HG03095 (cell line): ENCODE measurements around the gene MRI1.
"Not testable (repeated sequence)": the region's sequence is repeated elsewhere in the genome, so short reads cannot be mapped to it uniquely, and the experiment has no call there.

Source experiments
- ATAC-seq: cut with Tn5 transposase; IDR thresholded peaks from one replicate; pipeline ENCODE4 v1.9.1; 2021; ENCODE audit warnings: moderate library complexity; ENCODE audit not compliant: unreplicated experiment

Gene MRI1

DNA sequence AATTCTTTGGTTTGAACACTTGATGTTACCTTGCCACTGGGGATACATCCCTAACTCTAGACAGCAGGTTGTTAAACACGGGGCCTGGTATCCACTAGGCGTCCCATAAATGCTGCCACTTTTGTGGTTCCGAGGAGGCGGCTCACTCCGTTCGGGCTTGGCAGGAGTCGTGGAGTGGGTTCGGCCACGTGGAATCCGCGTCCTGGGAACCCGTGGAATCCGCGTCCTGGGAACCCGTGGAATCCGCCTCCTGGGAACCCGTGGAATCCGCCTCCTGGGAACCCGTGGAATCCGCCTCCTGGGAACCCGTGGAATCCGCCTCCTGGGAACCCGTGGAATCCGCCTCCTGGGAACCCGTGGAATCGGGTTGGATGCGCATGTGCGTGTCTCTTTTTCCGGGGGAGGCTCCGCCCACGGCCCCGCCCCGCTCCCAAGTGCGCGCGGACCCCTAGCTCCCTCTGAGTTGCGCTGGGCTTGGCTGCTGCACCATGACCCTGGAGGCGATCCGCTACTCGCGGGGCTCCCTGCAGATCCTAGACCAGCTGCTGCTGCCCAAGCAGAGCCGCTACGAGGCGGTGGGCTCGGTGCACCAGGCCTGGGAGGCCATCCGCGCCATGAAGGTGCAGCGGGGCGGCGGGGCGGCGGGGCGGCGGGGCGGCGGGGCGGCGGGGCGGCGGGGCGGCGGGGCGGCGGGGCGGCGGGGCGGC is at the start of gene MRI1:
TSS of gene MRI1 (plus strand) at position 422 of the 707 bp plus-strand sequence. CDS start at position 489, 67 bp downstream.
- no peak for ATAC-seq

DNA sequence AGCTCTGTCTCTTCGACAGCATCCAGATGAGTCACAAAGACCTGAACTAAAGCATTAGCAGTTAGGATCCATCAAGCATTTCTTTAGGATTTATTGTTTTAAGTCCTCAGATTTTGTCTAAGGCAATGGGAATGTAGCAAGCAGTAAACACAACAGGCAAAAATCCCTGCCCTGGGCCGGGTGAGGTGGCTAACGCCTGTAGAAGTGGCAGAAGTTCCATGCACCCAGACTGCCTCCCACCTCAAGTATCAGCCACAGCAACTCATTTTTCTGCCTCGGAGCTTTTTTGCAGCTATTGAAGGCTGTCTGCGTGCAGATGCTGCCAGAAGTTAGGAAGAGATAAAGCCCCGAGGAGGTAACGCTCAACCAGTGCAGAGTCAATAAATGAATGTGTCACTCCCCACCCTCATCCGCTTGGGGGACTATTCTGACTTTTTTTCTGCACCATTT is 47.1 kb upstream of the MRI1 start:
- no peak for ATAC-seq

DNA sequence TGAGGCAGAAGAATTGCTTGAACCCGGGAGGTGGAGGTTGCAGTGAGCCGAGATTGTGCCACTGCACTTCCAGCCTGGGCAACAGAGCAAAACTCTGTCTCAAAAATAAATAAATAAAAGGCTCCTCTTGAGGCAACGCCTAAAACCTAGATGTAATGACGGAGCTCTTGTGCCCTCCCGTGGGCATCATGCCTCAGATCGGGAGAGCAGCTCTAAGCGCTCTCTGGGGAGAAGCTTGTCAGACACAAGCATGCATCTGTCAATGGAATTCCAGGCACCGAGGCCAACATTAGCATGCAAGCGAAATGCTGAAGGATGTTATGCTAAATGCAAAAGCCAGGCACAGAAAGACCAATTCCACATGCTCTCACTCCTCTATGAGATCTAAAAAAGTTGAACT is 45.6 kb upstream of the MRI1 start:
- ATAC-seq, result no peak

DNA sequence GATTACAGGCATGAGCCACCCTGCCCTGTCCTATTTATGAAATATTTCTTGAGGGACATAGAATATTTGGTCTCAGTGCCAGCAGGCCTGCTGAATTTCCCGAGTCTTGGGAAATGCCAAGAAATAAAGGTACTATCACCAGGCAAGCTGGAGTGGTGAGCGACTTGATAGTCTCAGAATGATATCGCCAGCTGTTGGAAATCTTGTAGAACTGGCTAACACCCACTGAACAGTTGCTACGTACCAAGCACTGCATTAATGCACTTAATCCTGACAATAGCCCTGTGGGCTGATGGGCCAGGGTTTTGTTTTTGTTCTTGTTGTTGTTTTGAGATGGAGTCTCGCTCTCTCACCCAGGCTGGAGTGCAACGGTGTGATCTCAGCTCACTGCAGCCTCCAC is 42.2 kb upstream of the MRI1 start:
- ATAC-seq, result no peak

DNA sequence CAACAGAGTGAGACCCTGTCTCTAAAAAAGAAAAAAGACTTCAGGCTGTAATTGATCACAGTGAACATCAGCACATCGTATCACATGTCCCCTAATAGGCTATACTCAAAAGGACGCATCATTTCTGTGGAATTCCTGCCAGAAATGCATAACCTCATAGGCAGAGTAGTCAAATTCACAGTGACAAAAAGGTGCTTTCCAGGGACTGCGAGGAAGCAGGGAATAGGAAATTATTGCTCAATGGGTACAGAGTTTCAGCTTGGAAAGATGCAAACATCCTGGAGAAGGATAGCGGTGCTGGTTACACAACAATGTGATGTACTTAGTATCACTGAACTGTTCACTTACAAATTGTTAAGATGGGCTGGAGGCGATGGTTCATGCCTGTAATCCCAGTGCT is 41.1 kb upstream of the MRI1 start:
- ATAC-seq, result no peak

DNA sequence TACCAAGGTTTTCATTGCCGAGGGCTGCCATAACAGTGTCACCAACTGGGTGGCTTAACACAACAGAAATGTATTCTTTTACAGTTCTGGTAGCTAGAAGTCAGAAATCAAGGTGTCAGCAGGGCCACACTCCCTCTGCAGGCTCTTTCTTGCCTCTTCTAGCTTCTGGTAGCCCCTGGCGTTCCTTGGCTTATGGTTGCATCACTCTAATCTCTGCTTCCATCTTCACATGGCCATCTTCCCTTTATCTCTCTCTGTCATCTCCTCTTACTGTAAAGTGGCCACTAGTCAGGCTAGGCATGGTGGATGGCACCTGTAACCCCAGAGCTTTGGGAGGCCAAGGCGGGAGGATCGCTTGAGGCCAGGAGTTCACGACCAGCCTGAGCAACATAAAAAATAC is 38.0 kb upstream of the MRI1 start:
- ATAC-seq, result no peak

DNA sequence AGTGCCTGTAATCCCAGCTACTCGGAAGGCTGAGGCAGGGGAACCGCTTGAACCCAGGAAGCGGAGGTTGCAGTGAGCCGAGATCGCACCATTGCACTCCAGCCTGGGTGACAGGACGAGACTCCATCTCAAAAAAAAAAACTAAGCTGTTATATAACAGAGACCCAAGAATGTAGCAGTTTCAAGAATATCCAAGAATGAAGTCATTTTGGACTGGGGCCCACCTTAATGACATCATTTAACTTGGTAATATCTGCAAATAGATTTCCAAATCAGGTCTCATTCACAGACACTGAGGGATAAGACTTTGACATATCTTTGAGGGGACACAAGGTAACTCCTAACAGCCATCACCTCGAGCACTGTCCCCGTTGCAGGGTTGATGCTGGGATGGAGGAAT is 36.5 kb upstream of the MRI1 start:
- no peak for ATAC-seq

DNA sequence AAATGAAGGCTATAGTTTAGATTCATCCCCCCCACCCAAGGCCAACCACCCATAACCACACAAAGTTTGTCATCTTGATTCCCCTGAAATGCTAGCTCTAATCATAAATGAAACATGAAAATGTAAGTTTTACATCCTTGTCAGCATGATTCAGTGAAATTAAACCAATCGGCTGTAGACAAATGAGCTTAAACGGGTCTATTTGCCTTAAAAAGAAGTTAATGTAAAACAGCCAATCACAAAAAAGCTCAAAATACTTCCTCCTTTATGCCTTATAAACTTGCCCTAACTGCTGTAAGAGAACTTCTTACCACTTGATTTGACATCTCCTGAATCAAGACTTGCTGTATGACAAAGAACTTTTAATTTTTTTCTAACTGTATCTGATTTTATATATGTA is 34.5 kb upstream of the MRI1 start:
- no peak for ATAC-seq

DNA sequence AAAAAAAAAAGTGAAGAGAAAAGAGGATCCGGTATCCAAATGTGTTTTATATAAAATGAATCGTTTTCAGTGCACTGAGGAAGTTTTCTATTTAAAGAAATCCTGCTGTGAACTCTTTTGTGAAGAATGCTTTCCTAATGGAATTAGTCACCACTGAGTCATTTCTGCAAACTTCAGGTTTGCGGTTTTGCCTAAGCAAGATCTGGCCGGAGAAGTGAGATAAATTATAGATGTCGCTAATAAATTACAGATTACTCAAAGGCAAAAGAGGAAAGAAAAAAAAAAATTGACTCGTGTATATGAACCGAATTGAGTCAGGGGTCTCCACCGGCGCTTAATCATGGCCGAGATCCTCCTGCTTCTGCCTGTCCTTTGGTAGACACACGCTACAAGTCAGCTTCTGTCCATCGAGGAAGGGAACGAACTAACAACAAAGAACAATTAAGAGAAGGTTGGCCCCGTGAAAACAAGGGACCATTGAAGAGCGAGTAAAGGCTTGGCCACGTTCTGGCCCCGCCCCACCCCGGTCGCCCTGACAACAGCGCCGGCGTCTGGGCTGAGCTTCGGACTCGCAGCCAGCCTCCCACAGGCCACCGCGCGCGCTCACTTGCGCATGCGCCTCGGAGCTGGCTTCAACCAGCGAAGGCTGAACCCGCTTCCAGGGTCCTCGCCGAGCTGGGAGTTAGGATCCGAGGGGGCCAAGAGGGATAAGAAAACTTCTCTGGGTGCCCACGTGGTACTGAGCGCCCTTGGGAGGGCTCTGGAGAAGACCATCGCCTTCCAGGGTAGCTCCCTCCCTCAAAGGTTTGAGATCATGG is 33.0 kb upstream of the MRI1 start:
- peak; percentile 92 for ATAC-seq

DNA sequence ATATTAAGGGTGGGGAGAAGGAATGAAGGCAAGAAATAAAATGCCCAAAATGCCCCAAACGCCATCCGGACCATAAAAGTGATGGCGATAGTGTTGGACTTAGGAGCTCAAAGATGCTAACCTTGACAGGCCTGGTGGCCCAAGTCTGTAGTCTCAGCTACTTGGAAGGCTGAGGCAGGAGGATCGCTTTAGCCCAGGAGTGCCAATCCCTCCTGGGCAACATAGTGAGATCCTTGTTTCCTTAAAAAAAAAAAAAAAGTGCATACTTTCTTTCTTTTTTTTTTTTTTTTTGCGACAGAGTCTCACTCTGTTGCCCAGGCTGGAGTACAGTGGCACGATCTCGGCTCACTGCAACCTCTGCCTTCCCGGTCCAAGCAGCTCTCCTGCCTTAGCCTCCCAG is 32.0 kb upstream of the MRI1 start:
- no peak for ATAC-seq

DNA sequence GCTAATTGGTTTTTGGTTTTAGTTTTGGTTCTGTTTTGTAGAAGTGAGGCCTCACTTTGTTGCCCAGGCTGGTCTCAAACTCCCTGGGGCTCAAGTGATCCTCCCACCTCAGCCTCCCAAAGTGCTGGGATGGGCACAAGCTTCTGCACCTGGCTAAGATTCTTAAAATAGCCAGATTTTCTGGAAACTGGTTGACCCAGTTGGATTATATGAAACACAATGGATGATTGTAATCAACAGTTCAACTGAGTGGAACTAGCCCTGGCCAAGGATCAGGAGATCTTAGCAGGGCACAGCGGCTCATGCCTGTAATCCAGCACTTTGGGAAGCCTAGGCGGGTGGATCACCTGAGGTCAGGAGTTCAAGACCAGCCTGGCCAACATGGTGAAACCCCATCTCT is 29.6 kb upstream of the MRI1 start:
- ATAC-seq, result no peak

DNA sequence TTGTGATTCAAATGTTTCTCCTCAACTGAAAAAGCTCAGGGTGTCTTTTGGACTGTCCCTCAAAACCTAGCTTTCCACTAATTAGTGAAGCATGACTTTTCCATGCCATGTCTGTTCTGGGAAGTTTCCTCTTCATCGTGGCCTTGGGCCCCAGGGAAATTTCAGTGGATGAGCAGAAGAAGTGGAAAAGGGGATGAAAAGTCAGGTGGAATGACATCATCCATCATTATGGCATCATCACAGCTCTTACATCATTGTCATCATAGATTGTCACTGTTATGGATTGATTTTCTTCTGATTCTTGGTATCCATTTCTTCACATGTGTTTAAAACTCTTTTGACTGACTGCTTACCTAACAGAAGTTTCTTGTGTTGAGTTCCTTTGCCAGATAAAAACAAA is 26.2 kb upstream of the MRI1 start:
- no peak for ATAC-seq

DNA sequence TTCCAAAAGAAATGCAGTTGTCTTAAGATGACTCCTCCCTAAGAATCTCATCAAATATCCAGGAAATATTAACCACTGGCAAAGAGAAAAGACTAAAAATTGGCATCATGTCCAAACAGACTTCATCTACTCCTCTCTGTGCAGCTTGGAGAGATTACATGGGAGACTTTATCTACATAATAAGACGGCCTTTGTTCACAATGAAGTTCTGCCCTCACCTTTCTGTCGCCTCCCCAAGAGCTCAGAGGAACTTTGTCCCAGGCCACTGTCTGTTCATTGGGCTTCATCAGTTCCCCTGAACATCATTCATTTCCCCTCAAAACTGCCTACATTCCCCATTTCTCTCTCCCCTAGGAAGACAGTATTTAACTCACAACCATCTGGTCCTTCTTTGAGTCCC is 22.4 kb upstream of the MRI1 start:
- ATAC-seq, result no peak

DNA sequence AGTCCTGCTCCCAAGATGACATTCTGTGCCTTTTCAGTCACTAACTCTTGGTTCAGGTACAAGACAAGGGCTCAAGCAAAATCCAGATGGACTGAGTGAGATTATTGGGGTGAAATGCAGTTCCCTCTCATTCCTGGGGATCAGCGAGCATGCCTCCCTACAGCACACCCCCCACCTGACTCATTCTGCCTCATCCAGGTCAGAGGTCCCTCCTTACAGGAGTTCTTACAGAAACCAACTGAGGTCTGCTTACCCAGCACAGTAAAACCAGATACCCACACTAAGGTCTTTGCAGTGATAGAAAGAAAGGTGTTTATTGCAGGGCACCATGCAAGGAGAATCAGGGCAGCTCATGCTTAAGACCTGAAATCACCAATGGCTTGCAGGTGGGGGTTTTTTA is 21.6 kb upstream of the MRI1 start:
- ATAC-seq, result no peak

DNA sequence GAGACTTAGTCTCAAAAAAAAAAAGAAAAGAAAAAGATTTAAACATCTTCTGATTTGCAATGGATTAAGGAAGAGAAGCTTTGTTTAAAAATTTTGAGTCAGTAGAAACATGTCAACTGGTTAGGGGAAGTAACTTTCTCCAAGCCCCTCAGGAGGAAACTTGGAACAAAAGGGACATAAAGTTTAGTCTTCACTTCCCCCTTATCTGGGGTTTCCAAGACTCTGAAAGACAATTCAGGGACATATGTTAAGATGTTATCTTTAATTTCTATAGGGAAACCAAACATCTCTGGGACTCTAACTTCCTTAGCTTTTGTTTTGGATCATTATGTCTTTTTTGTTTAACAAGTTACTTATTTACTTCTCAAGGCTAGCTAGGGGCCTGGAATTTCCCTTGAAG is 20.1 kb upstream of the MRI1 start:
- ATAC-seq, result no peak

DNA sequence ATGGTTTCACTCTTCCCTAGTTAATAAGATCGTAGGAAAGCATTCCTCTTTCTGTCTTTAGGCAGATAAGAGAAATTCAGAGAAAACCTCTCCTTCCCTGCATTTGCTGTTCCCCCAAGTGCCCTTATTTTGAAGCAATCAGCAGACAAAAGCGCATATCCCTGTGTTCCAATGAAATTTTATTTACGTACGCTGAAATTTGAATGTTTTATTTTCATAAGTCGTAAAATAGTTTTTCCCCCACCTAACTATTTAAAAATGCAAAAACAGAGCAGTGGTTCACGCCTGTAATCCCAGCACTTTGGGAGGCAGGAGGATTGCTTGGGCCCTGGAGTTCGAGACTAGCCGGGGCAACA is 17.2 kb upstream of the MRI1 start:
- no peak for ATAC-seq

DNA sequence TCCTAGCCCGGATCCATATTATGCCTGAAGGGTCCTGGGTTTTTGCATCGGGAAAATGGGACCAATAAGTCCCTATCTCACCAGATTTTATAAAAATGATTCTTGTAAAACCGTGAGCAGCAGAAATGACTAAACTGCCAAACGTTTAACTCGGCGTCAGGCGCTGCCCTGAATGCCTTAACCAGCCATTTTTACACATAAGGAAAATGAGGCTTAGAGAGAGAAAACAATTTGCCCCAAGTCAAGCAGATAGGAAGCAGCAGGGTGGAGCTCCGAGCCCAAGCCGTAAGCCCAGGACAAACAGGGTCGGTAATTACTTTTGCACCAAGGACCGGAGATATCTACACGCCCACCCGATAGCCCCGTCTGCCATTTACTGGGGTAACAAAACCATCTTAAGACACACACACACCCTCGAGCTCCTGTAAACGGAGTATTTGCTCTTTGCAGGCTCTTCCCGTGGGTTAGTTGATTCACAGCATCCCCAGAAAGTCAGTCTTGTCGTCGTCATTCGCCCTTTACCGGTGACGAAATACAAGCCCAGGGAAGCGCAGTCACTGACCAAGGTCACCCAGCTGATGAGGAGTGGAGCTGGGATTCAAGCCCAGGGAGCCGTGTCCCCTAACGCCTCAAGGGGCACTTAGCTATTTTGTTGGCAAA is 16.0 kb upstream of the MRI1 start:
- ATAC-seq, result no peak

DNA sequence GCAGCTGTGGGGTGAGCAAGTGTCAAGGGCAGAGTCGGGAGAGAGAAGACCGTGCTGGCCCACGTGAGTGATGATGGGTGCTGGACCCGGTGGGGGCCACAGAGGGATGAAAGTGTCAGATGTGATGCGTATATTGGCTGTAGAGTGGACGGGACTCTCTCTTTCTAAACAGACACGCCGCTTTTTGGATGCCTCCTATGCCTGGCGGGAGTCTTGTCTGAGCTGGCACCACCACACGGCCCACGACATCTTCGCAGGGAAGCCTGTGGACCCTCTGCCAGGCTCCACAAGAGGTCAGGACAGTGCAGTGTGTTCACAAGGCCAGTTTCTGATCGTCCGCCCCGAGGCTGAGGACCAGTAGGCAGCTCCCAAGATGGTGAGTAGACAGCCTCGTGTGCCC is 12.9 kb upstream of the MRI1 start:
- no peak for ATAC-seq

DNA sequence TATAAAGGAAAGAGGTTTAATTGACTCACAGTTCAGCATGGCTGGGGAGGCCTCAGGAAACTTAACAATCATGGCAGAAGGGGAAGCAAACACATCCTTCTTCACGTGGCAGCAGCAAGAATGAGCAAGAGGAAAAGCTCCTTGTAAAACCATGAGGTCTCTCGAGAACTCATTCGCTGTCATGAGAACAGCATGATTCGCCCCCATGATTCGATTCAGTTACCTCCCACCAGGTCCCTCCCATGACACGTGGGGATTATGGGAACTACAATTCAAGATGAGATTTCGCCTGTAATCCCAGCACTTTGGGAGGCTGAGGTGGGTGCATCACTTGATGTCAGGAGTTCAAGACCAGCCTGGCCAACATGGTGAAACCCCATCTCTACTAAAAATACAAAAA is 10.7 kb upstream of the MRI1 start:
- not testable (repeated sequence) for ATAC-seq

DNA sequence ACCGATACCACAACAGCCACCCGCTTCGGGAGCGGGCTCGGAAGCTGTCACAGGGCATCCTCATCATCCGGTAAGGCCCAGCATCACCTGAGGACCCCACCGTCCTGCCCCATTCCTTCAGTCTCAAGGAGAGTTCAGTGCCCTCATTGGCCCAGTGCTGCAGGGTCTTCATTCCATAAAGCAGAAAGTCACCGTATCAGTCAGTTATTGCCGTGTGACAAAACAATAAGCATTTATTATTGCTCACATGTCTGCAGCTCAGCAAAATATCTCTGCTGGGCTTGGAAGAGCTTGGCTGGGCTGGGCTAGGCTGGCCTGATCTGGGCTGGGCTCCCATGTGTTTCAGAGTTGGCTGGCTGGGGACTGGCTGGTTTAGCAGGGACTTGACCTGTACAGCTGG is 8.1 kb upstream of the MRI1 start:
- no peak for ATAC-seq

DNA sequence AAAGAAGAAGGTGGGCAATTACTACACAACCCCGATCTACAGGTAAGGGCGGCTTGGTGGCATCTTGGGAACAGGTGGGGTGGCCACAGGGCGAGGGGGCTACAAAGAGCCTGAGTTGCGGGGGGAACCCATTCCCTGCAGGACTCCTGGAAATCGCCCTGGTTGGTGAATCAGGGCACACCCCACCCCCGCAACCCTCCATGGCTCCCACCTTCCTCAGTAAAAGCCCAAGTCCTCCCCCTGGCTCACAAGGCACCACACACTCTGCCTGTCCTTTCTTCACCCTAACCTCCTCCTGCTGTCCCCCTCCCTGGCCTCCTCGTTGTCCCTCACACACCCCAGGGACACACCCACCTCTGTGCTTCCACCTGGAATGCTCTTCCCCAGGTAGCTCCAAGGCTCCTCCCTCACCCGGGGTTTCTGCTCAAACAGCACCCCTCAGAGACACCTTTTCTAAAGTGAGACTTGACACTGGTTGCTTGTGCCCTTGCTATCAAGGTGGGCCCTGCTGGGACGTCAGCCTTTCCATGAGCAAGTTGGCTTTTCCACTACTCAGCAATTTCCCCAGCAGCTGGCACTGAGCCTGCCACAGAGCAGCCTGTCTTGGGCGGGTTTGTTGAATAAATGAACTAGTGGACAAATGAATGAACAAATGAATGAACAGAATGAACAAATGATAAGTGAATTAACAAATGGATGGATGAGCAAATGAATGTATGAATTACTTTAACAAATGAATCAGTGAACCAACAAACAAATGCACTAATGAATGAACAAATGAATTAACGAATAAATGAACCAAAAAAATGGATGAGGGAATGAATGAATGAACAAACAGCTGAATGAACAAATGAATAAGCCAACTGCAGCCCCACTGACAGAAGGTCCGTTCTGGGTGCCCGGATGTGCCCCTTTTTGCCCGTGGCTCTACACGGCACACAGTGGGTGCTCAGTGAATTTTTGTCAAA is 6.2 kb upstream of the MRI1 start:
- ATAC-seq, result no peak
